ENCODE data around the gene RNASET2. TPM values are rescaled to one million over a fixed set of nuclear protein-coding genes. Genes with fewer than 3 reads are reported as not detected.

The RNASET2 gene
- total RNA-seq, 4 donors from 2014 or later, result 57.9 to 115 (median 103) TPM

DNA sequence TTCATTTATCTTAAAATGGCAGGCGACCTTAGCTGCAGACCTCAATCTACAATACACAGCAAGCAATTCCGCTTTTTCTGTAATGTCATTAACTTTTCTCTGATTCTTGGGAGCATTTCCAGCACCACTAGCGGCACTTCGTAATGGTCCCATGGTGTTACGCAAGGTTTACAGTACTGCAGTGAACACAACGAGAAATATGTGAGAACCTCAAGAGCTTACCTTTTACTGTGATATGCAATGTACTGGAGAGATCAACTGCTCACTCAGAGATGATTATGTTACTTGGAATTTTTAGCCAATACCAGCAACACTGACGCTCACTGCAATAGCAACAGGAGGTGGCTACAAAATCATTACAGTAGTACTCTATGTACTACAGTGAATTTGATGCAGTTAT lies 40.1 kb upstream of the RNASET2 start:
- Histone ChIP-seq H3K4me1 (peaks cover 0 to 24% (median 8%) of the 10 kb centered on the region in 4 donors), H3K4me3 (no peak overlapping the region), H3K36me3 (no peaks in the 10 kb centered on the region), H3K27ac (no peak overlapping the region), H3K27me3 (no peaks in the 10 kb centered on the region), H3K9me3 (no peaks in the 10 kb centered on the region)
- TF ChIP-seq, protein P1, sequence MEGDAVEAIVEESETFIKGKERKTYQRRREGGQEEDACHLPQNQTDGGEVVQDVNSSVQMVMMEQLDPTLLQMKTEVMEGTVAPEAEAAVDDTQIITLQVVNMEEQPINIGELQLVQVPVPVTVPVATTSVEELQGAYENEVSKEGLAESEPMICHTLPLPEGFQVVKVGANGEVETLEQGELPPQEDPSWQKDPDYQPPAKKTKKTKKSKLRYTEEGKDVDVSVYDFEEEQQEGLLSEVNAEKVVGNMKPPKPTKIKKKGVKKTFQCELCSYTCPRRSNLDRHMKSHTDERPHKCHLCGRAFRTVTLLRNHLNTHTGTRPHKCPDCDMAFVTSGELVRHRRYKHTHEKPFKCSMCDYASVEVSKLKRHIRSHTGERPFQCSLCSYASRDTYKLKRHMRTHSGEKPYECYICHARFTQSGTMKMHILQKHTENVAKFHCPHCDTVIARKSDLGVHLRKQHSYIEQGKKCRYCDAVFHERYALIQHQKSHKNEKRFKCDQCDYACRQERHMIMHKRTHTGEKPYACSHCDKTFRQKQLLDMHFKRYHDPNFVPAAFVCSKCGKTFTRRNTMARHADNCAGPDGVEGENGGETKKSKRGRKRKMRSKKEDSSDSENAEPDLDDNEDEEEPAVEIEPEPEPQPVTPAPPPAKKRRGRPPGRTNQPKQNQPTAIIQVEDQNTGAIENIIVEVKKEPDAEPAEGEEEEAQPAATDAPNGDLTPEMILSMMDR (IDR thresholded peaks at IDR 0.05), result no peak
- TF ChIP-seq POLR2A (IDR thresholded peaks at IDR 0.05), result no peak
- no peak for TF ChIP-seq EP300 (IDR thresholded peaks at IDR 0.05)
- WGBS, 2 donors, result 89 to 93% methylated on average over 7 of the region's 7 CpGs
- no peak for DNase-seq (ENCODE audit: low spot score in 2 of 2)

DNA sequence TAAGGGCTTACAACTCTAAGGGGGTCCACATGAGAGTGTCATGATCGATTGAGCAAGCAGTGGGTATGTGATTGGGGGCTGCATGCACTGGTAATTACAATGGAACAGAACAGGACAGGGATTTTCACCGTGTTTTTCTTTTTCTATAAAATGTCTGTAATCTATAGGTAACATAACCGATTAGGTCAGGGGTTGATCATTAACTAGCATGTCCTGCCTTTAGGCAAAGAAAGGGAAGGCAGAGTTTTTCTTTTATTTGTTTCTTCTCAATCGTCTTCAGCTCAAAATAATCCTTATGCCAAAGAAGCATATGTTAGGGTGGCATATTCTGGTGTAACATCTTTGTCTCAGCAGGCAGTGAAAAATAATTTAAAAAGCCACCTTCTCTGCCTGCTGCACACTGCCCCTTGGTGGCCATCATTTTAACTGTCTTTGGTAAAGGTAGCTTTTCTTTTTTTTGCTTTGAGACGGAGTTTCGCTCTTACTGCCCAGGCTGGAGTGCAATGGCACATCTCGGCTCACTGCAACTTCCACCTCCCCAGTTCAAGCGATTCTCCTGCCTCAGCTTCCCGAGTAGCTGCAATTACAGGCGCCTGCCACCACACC lies 33.2 kb upstream of the RNASET2 start:
- 60 to 68% methylated on average over 10 of the region's 10 CpGs for WGBS, 2 donors
- Histone ChIP-seq H3K36me3 (no peaks in the 10 kb centered on the region), H3K4me1 (no peaks in the 10 kb centered on the region), H3K4me3 (no peak overlapping the region), H3K9me3 (no peaks in the 10 kb centered on the region), H3K27me3 (no peaks in the 10 kb centered on the region), H3K27ac (no peak overlapping the region)
- TF ChIP-seq POLR2A (IDR thresholded peaks at IDR 0.05), result no peak
- TF ChIP-seq, protein P1 (IDR thresholded peaks at IDR 0.05), result peak in 4 of 5 experiments; percentile 23 to 37 (median 27)
- no peak for TF ChIP-seq EP300 (IDR thresholded peaks at IDR 0.05)
- DNase-seq (ENCODE audit: low spot score in 2 of 2), result no peak

DNA sequence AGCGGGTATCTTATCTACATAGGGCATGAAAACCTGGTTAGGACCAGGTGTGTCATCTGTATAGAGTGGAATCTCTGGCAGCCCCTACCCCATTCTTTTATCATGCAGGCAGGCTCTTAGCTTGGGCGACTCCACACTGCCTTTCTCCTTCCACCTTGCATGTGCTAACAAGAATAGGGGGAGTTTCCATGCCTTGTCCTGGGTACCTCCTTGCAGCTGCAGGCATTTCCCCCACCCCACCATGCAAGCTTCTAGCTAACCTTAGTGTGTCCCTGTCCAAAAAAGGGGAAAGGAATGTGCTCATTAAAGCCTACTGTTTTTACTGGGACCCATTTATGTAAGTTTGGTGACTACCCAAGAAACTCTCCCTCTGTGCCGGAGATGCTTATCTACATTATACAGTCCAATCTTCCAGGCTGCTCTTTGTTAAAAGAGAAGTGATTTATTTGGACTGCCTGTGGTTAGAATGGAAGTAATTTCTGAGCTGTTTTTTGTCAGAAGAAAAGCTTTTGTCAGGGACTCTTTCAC lies 32.4 kb upstream of the RNASET2 start:
- H3K4me3 ChIP-seq, result no peak overlapping the region
- no peak overlapping the region for H3K27ac ChIP-seq
- H3K27me3 ChIP-seq, result no peaks in the 10 kb centered on the region
- no peaks in the 10 kb centered on the region for H3K9me3 ChIP-seq
- 76 to 78% methylated on average over 3 of the region's 3 CpGs for whole genome bisulfite sequencing, 2 donors
- no peaks in the 10 kb centered on the region for H3K4me1 ChIP-seq
- no peaks in the 10 kb centered on the region for H3K36me3 ChIP-seq
- TF ChIP-seq POLR2A (IDR thresholded peaks at IDR 0.05) (no peak), EP300 (IDR thresholded peaks at IDR 0.05) (no peak)
- TF ChIP-seq, protein P1 (IDR thresholded peaks at IDR 0.05), result no peak
- DNase-seq (ENCODE audit: low spot score in 2 of 2), result no peak

DNA sequence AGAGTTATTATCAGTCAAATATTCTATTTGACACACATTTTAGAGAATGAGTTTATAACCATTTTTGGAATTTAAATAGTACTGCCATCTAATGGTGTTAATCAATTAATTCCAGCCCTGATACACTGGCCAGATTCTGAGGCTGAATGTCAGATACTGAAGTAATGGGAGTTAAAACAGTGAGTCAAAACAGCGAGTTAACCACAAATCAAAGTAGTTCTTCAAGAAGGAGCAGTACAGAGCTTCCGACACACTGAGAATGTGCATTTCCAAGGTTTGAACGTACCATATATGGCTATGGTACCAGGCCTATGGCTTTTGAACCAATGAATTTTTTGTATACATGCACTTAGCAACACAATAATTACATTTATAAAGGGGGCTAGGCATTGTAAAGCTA lies 31.6 kb upstream of the RNASET2 start:
- Histone ChIP-seq H3K4me1 (no peaks in the 10 kb centered on the region), H3K27me3 (no peaks in the 10 kb centered on the region), H3K36me3 (no peaks in the 10 kb centered on the region), H3K27ac (no peak overlapping the region), H3K9me3 (no peaks in the 10 kb centered on the region), H3K4me3 (no peak overlapping the region)
- WGBS, 2 donors, result 62 to 72% methylated on average over 3 of the region's 3 CpGs
- TF ChIP-seq POLR2A (IDR thresholded peaks at IDR 0.05) (no peak), EP300 (IDR thresholded peaks at IDR 0.05) (no peak)
- TF ChIP-seq, protein P1 (IDR thresholded peaks at IDR 0.05), result no peak
- DNase-seq (ENCODE audit: low spot score in 2 of 2), result no peak

DNA sequence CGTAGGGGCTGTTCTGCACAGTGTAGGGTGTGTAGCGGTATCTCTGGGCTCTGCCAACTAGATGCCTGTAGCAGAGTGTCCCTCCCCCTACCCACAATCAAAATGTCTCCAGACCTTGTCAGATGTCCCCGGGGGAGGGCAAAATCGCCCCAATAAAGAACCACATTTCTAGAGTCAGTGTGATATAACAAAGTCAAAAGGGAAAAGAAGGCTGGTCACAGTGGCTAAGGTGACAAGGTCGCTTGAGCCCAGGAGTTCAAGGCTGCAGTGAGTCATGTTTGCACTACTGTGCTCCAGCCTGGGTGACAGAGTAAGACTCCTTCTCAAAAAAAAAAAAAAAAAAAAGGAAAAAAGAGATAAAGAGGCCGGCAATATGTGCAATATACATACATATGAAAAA lies 31.1 kb upstream of the RNASET2 start:
- no peak overlapping the region for H3K4me3 ChIP-seq
- TF ChIP-seq, protein P1 (IDR thresholded peaks at IDR 0.05), result no peak
- TF ChIP-seq EP300 (IDR thresholded peaks at IDR 0.05) (no peak), POLR2A (IDR thresholded peaks at IDR 0.05) (no peak)
- WGBS, 2 donors, result 60 to 66% methylated on average over 6 of the region's 6 CpGs
- no peaks in the 10 kb centered on the region for H3K36me3 ChIP-seq
- no peaks in the 10 kb centered on the region for H3K9me3 ChIP-seq
- no peaks in the 10 kb centered on the region for H3K4me1 ChIP-seq
- H3K27ac ChIP-seq, result no peak overlapping the region
- H3K27me3 ChIP-seq, result no peaks in the 10 kb centered on the region
- no peak for DNase-seq (ENCODE audit: low spot score in 2 of 2)
